VCaP (cell line): ENCODE results near the gene COL5A1.

Experiments used
- H3K27ac ChIP-seq: fragments of 450-650 bp; 2 replicates; pipeline ENCODE4 v1.5.1; 2017
- CTCF ChIP-seq: fragments of 450-650 bp; conservative IDR thresholded peaks from 2 replicates; pipeline ENCODE4 v1.5.1; 2017; ENCODE audit warnings: mild to moderate bottlenecking, moderate library complexity

The COL5A1 gene

GRCh38 chr9:134623258-134624066 is 18.1 kb upstream of the COL5A1 start:
- TF ChIP-seq CTCF: no peak
- H3K27ac ChIP-seq: no peak overlapping the region

- no peak overlapping the region for H3K27ac ChIP-seq
- TF ChIP-seq CTCF: no peak
Measured at GRCh38 chr9:134624137-134624591, 17.4 kb upstream of the COL5A1 start.

DNA sequence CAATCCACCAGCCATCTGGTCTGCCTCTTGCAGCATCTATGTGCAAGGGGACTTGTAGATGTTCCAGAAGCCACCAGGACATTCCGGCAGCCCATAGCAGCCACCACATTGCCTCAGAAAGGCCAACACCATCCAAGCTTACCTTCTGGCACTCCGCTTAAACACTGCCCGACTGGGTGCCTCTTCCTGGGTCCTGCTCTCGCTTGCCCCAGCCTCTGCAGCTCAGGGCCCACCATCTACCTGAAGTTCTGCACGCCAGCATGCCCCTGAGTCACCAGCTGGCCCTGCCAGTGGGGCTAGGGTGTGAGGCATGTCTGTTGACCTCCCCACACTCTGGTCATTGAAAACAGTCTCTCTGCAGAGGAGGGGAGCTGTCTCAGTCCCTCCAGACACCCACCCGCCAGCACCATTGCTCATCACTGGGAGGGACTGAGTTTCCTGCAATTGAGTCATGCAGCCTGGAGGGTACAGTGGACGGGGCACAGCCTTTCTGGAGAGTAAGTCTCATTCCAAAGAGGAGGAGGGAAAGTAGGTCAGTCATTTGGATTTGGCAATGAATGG is 16.9 kb upstream of the COL5A1 start:
- H3K27ac ChIP-seq: no peak overlapping the region
- no peak for TF ChIP-seq CTCF

DNA sequence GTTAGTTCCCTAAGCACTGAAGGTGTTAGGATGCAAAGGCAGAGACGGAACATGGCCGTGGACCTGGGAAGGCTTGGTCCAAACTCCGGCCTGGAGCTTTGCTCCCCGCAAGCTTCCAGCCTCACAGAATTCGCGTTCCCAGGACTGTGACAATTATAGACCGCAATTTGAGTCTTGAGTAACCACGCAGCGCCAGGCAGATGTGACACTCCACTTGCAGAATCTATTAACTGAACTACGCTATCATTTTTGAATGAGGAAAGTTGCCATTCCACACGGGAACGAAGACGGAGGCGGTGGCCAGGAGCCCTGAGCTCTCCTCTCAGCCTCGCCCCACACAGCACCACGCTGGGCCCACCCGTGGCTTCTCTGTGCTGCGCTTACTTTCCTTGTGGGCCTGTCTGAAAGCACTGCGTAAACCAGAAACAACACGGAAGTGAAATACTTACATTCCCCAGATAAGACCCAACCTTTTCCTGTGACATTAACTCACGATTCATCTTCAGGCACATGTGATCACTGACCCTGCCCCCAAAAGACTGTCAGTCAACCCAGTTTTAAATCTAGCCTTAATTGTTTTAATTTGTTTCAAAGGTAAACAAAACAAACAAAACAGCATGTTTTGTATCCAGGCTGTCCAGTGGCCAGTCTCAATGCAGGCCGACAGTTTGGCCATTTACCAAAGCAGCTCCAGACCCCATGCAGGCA is 16.1 kb upstream of the COL5A1 start:
- H3K27ac ChIP-seq: no peak overlapping the region
- no peak for TF ChIP-seq CTCF

DNA sequence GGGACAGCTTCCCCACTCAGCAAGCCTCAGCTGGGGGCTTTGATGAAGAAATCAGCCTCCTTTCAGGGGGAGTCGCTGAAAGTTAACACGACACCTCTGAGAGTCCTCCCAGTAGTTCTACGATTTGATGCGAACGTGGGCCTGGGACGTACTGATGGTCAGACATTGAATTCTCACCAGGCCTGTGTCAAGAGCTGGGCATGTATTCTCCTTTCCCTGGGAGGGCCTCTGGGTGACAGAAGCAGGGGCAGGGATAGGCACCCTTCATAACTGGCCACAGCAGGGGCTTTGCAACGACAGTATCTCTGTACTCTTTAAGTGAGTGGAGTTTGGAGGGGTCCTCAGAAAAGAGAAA is 15.6 kb upstream of the COL5A1 start:
- no peak overlapping the region for H3K27ac ChIP-seq

GRCh38 chr9:134626571-134627416 is 14.8 kb upstream of the COL5A1 start:
- no peak for TF ChIP-seq CTCF
- no peak overlapping the region for H3K27ac ChIP-seq

More for the DNA sequence above, 15.6 kb upstream of the COL5A1 start:
- TF ChIP-seq CTCF: no peak
